ENCODE results near the gene TMC6. TPM values are rescaled to one million over a fixed set of nuclear protein-coding genes. Genes with fewer than 3 reads are reported as not detected.

TMC6 gene
- total and polyA plus RNA-seq, 2 experiments from 2014 or later: 50.0 to 72.2 TPM

DNA sequence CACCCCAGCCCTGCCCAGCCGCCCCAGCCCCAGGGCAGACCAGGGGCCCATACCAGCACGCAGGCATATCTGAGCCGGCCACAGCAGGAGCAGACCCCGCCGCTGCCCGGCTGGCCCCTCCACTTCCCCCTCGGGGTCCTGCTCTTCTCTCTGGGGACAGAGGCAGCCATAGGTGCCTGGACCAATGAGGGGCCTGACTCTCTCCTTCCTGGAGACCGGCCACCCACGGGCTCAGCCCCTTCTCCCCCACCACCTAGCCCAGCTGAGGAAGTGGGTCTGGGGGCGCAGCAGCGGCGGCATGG is 3.8 kb downstream of the TMC6 start:
- Histone ChIP-seq H2AFZ (no peak overlapping the region), H3K4me1 (ENCODE audit: insufficient read depth) (peaks cover 18% of the 10 kb centered on the region), H4K20me1 (replicated peaks; ENCODE audit: insufficient read depth) (no peaks in the 10 kb centered on the region), H3K36me3 (ENCODE audit: insufficient read depth) (0 out of 2 replicates have a peak, but pooled peaks cover 5% of the 10 kb centered on the region), H3K4me2 (no peak overlapping the region), H3K4me3 (no peak overlapping the region), H3K9me2 (ENCODE audit: insufficient read depth) (no peaks in the 10 kb centered on the region), H3F3A (replicated peaks; ENCODE audit: low read depth) (no peaks in the 10 kb centered on the region), H3K27ac (ENCODE audit: low read depth) (no peak overlapping the region), H3K27me3 (ENCODE audit: insufficient read depth) (no peaks in the 10 kb centered on the region), H3K79me2 (replicated peaks; ENCODE audit: insufficient read depth) (0 out of 2 replicates have a peak, but pooled peaks cover 5% of the 10 kb centered on the region)
- Mint-ChIP-seq H3K27ac (no peak overlapping the region), H3K4me1 (peaks cover 15% of the 10 kb centered on the region), H3K9me3 (no peaks in the 10 kb centered on the region), H3K4me3 (no peak overlapping the region), H3K36me3 (ENCODE audit: low read depth) (peaks cover 27% of the 10 kb centered on the region), H3K27me3 (ENCODE audit: insufficient read depth, low read depth, poor library complexity) (peaks cover 12% of the 10 kb centered on the region)
- TF ChIP-seq JUNB (IDR thresholded peaks at IDR 0.05; ENCODE audit: unreplicated experiment) (no peak), EZH2 (IDR thresholded peaks at IDR 0.05; ENCODE audit: low read depth, unreplicated experiment) (no peak), REST (IDR thresholded peaks at IDR 0.05; ENCODE audit: unreplicated experiment) (no peak), STAT1 (IDR thresholded peaks at IDR 0.05; ENCODE audit: unreplicated experiment) (no peak), CREB1 (CRISPR knock-in tag; IDR thresholded peaks at IDR 0.05; ENCODE audit: low read depth) (no peak), ZNF114 (CRISPR knock-in tag; IDR thresholded peaks at IDR 0.05) (no peak), ZNF331 (CRISPR knock-in tag; IDR thresholded peaks at IDR 0.05; ENCODE audit: low read depth) (no peak), POLR2AphosphoS5 (IDR thresholded peaks at IDR 0.05; ENCODE audit: low read depth) (no peak), ETS1 (IDR thresholded peaks at IDR 0.05) (no peak), EZH2phosphoT487 (IDR thresholded peaks at IDR 0.05; ENCODE audit: unreplicated experiment) (no peak), NANOG (IDR thresholded peaks at IDR 0.05; ENCODE audit: borderline replicate concordance) (no peak)
- TF ChIP-seq, protein P1, sequence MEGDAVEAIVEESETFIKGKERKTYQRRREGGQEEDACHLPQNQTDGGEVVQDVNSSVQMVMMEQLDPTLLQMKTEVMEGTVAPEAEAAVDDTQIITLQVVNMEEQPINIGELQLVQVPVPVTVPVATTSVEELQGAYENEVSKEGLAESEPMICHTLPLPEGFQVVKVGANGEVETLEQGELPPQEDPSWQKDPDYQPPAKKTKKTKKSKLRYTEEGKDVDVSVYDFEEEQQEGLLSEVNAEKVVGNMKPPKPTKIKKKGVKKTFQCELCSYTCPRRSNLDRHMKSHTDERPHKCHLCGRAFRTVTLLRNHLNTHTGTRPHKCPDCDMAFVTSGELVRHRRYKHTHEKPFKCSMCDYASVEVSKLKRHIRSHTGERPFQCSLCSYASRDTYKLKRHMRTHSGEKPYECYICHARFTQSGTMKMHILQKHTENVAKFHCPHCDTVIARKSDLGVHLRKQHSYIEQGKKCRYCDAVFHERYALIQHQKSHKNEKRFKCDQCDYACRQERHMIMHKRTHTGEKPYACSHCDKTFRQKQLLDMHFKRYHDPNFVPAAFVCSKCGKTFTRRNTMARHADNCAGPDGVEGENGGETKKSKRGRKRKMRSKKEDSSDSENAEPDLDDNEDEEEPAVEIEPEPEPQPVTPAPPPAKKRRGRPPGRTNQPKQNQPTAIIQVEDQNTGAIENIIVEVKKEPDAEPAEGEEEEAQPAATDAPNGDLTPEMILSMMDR (conservative IDR thresholded peaks at IDR 0.05; ENCODE audit: low read depth in 2 of 2): no peak
- TF ChIP-seq, protein P2, sequence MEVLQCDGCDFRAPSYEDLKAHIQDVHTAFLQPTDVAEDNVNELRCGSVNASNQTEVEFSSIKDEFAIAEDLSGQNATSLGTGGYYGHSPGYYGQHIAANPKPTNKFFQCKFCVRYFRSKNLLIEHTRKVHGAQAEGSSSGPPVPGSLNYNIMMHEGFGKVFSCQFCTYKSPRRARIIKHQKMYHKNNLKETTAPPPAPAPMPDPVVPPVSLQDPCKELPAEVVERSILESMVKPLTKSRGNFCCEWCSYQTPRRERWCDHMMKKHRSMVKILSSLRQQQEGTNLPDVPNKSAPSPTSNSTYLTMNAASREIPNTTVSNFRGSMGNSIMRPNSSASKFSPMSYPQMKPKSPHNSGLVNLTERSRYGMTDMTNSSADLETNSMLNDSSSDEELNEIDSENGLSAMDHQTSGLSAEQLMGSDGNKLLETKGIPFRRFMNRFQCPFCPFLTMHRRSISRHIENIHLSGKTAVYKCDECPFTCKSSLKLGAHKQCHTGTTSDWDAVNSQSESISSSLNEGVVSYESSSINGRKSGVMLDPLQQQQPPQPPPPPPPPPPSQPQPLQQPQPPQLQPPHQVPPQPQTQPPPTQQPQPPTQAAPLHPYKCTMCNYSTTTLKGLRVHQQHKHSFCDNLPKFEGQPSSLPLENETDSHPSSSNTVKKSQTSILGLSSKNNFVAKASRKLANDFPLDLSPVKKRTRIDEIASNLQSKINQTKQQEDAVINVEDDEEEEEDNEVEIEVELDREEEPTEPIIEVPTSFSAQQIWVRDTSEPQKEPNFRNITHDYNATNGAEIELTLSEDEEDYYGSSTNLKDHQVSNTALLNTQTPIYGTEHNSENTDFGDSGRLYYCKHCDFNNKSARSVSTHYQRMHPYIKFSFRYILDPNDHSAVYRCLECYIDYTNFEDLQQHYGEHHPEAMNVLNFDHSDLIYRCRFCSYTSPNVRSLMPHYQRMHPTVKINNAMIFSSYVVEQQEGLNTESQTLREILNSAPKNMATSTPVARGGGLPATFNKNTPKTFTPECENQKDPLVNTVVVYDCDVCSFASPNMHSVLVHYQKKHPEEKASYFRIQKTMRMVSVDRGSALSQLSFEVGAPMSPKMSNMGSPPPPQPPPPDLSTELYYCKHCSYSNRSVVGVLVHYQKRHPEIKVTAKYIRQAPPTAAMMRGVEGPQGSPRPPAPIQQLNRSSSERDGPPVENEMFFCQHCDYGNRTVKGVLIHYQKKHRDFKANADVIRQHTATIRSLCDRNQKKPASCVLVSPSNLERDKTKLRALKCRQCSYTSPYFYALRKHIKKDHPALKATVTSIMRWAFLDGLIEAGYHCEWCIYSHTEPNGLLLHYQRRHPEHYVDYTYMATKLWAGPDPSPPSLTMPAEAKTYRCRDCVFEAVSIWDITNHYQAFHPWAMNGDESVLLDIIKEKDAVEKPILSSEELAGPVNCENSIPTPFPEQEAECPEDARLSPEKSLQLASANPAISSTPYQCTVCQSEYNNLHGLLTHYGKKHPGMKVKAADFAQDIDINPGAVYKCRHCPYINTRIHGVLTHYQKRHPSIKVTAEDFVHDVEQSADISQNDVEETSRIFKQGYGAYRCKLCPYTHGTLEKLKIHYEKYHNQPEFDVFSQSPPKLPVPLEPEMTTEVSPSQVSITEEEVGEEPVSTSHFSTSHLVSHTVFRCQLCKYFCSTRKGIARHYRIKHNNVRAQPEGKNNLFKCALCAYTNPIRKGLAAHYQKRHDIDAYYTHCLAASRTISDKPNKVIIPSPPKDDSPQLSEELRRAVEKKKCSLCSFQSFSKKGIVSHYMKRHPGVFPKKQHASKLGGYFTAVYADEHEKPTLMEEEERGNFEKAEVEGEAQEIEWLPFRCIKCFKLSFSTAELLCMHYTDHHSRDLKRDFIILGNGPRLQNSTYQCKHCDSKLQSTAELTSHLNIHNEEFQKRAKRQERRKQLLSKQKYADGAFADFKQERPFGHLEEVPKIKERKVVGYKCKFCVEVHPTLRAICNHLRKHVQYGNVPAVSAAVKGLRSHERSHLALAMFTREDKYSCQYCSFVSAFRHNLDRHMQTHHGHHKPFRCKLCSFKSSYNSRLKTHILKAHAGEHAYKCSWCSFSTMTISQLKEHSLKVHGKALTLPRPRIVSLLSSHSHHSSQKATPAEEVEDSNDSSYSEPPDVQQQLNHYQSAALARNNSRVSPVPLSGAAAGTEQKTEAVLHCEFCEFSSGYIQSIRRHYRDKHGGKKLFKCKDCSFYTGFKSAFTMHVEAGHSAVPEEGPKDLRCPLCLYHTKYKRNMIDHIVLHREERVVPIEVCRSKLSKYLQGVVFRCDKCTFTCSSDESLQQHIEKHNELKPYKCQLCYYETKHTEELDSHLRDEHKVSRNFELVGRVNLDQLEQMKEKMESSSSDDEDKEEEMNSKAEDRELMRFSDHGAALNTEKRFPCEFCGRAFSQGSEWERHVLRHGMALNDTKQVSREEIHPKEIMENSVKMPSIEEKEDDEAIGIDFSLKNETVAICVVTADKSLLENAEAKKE (CRISPR knock-in tag; IDR thresholded peaks at IDR 0.05): no peak
- DNase-seq (ENCODE audit: low spot score) (no peak), ATAC-seq (no peak)
